ENCODE measurements around the gene EIF2D.
A peak's percentile ranks its signal among the peaks of the same experiment; 100 is the strongest.
"Not testable (repeated sequence)": the region's sequence is repeated elsewhere in the genome, so short reads cannot be mapped to it uniquely, and the experiment has no call there.

EIF2D gene

GRCh38 chr1:206586501-206587445 is 25.5 kb downstream of the EIF2D start:
- no peak for DNase-seq (ENCODE audit: low read depth in 4 of 4, low spot score in 1 of 4)

GRCh38 chr1:206584683-206585082 is 27.6 kb downstream of the EIF2D start:
- no peak for DNase-seq (ENCODE audit: low read depth in 4 of 4, low spot score in 1 of 4)

GRCh38 chr1:206583707-206584648 is 28.3 kb downstream of the EIF2D start:
- DNase-seq (ENCODE audit: low read depth in 4 of 4, low spot score in 1 of 4), result peak; percentile 75 to 93 (median 84)

GRCh38 chr1:206582971-206583706 is 29.1 kb downstream of the EIF2D start:
- DNase-seq (ENCODE audit: low read depth in 4 of 4, low spot score in 1 of 4), result peak in 1 of 4 experiments; percentile 52

- DNase-seq (ENCODE audit: low read depth in 4 of 4, low spot score in 1 of 4), result no peak
These were observed 29.7 kb downstream of the EIF2D start for GRCh38 chr1:206582537-206582936.

- peak in 2 of 4 experiments; percentile 52 to 64 for DNase-seq (ENCODE audit: low read depth in 4 of 4, low spot score in 1 of 4)
These were observed 30.7 kb downstream of the EIF2D start for GRCh38 chr1:206581571-206581981.

GRCh38 chr1:206581114-206581497 is 31.2 kb downstream of the EIF2D start:
- not testable (repeated sequence) for DNase-seq (ENCODE audit: low read depth in 4 of 4, low spot score in 1 of 4)

GRCh38 chr1:206580438-206581113 is 31.7 kb downstream of the EIF2D start:
- DNase-seq (ENCODE audit: low read depth in 4 of 4, low spot score in 1 of 4), result no peak

GRCh38 chr1:206579747-206580437 is 32.4 kb downstream of the EIF2D start:
- DNase-seq (ENCODE audit: low read depth in 4 of 4, low spot score in 1 of 4), result peak in 3 of 4 experiments; percentile 56 to 88 (median 75)

- DNase-seq (ENCODE audit: low read depth in 4 of 4, low spot score in 1 of 4), result no peak
These were observed 33.3 kb downstream of the EIF2D start for GRCh38 chr1:206578978-206579374.

- DNase-seq (ENCODE audit: low read depth in 4 of 4, low spot score in 1 of 4), result no peak
These were observed 33.9 kb downstream of the EIF2D start for GRCh38 chr1:206578068-206578977.

GRCh38 chr1:206577626-206578025 is 34.6 kb downstream of the EIF2D start:
- no peak for DNase-seq (ENCODE audit: low read depth in 4 of 4, low spot score in 1 of 4)

GRCh38 chr1:206575894-206576737 is 36.1 kb downstream of the EIF2D start:
- no peak for DNase-seq (ENCODE audit: low read depth in 4 of 4, low spot score in 1 of 4)

GRCh38 chr1:206575165-206575893 is 36.9 kb downstream of the EIF2D start:
- no peak for DNase-seq (ENCODE audit: low read depth in 4 of 4, low spot score in 1 of 4)

GRCh38 chr1:206573762-206574161 is 38.5 kb downstream of the EIF2D start:
- DNase-seq (ENCODE audit: low read depth in 4 of 4, low spot score in 1 of 4), result no peak

- DNase-seq (ENCODE audit: low read depth in 4 of 4, low spot score in 1 of 4), result no peak
These were observed 38.9 kb downstream of the EIF2D start for GRCh38 chr1:206573319-206573718.

GRCh38 chr1:206572835-206573234 is 39.4 kb downstream of the EIF2D start:
- DNase-seq (ENCODE audit: low read depth in 4 of 4, low spot score in 1 of 4), result no peak
